ENCODE results near the gene OLFML2A. TPM values are rescaled to one million over a fixed set of nuclear protein-coding genes. Genes with fewer than 3 reads are reported as not detected.

Gene OLFML2A
- total RNA-seq, 1 donor from 2014 or later: 148 TPM

- no peak overlapping the region for H3K4me3 Mint-ChIP-seq (ENCODE audit: unreplicated experiment)
These were observed 37.6 kb upstream of the OLFML2A start for GRCh38 chr9:124739360-124739759.

GRCh38 chr9:124741149-124741548 lies 35.8 kb upstream of the OLFML2A start:
- FAIRE-seq: no peak
- no peaks in the 10 kb centered on the region for H3K79me2 ChIP-seq (ENCODE audit: insufficient read depth, low read length)

More at GRCh38 chr9:124739360-124739759, 37.6 kb upstream of the OLFML2A start:
- Mint-ChIP-seq H3K27ac (ENCODE audit: unreplicated experiment) (no peak overlapping the region), H3K9me3 (ENCODE audit: unreplicated experiment) (peaks cover 2% of the 10 kb centered on the region), H3K4me1 (ENCODE audit: low read depth, unreplicated experiment) (peaks cover 35% of the 10 kb centered on the region), H3K27me3 (ENCODE audit: low read depth, unreplicated experiment) (no peaks in the 10 kb centered on the region), H3K36me3 (ENCODE audit: low read depth, unreplicated experiment) (peaks cover 7% of the 10 kb centered on the region)
- no peak overlapping the region for H3K4me3 ChIP-seq (ENCODE audit: insufficient read depth, low read depth, low read length)
- H3K9me3 ChIP-seq (ENCODE audit: insufficient read depth, low read depth, low read length): no peaks in the 10 kb centered on the region
- no peak overlapping the region for H3K9ac ChIP-seq (ENCODE audit: low read length)
- no peaks in the 10 kb centered on the region for H4K20me1 ChIP-seq (ENCODE audit: insufficient read depth, low read length)
- DNase-seq (ENCODE audit: low read depth) (no peak), FAIRE-seq (no peak)
- no peaks in the 10 kb centered on the region for H3K27me3 ChIP-seq (ENCODE audit: insufficient read depth, low read length)
- H3K79me2 ChIP-seq (ENCODE audit: insufficient read depth, low read length): no peaks in the 10 kb centered on the region
- H3K27ac ChIP-seq (ENCODE audit: low read depth, low read length): no peak overlapping the region
- no peak overlapping the region for H2AFZ ChIP-seq (ENCODE audit: low read depth, low read length)
- TF ChIP-seq EZH2 (IDR thresholded peaks at IDR 0.05; ENCODE audit: insufficient read depth, low read length) (no peak), CTCF (IDR thresholded peaks at IDR 0.05; ENCODE audit: insufficient read depth, low read depth, low read length) (no peak)
- no peaks in the 10 kb centered on the region for H3K36me3 ChIP-seq (ENCODE audit: insufficient read depth, low read length)
- H3K4me1 ChIP-seq (ENCODE audit: insufficient read depth, low read length): peaks cover 17% of the 10 kb centered on the region
- H3K4me2 ChIP-seq (ENCODE audit: low read length): no peak overlapping the region

More at GRCh38 chr9:124741149-124741548, 35.8 kb upstream of the OLFML2A start:
- DNase-seq (ENCODE audit: low read depth): no peak
- Mint-ChIP-seq H3K4me3 (ENCODE audit: unreplicated experiment) (no peak overlapping the region), H3K9me3 (ENCODE audit: unreplicated experiment) (peaks cover 2% of the 10 kb centered on the region), H3K27me3 (ENCODE audit: low read depth, unreplicated experiment) (no peaks in the 10 kb centered on the region), H3K4me1 (ENCODE audit: low read depth, unreplicated experiment) (peaks cover 26% of the 10 kb centered on the region), H3K36me3 (ENCODE audit: low read depth, unreplicated experiment) (peaks cover 7% of the 10 kb centered on the region), H3K27ac (ENCODE audit: unreplicated experiment) (no peak overlapping the region)
- no peaks in the 10 kb centered on the region for H4K20me1 ChIP-seq (ENCODE audit: insufficient read depth, low read length)
- no peaks in the 10 kb centered on the region for H3K36me3 ChIP-seq (ENCODE audit: insufficient read depth, low read length)
- no peak overlapping the region for H3K27ac ChIP-seq (ENCODE audit: low read depth, low read length)
- peaks cover 7% of the 10 kb centered on the region for H3K4me1 ChIP-seq (ENCODE audit: insufficient read depth, low read length)
- TF ChIP-seq EZH2 (IDR thresholded peaks at IDR 0.05; ENCODE audit: insufficient read depth, low read length): no peak
- no peak for TF ChIP-seq CTCF (IDR thresholded peaks at IDR 0.05; ENCODE audit: insufficient read depth, low read depth, low read length)
- H3K4me3 ChIP-seq (ENCODE audit: insufficient read depth, low read depth, low read length): no peak overlapping the region
- H3K4me2 ChIP-seq (ENCODE audit: low read length): no peak overlapping the region
- H2AFZ ChIP-seq (ENCODE audit: low read depth, low read length): no peak overlapping the region
- no peaks in the 10 kb centered on the region for H3K9me3 ChIP-seq (ENCODE audit: insufficient read depth, low read depth, low read length)
- H3K27me3 ChIP-seq (ENCODE audit: insufficient read depth, low read length): no peaks in the 10 kb centered on the region
- no peak overlapping the region for H3K9ac ChIP-seq (ENCODE audit: low read length)
